ENCODE measurements around the gene ZNF213.

DNA sequence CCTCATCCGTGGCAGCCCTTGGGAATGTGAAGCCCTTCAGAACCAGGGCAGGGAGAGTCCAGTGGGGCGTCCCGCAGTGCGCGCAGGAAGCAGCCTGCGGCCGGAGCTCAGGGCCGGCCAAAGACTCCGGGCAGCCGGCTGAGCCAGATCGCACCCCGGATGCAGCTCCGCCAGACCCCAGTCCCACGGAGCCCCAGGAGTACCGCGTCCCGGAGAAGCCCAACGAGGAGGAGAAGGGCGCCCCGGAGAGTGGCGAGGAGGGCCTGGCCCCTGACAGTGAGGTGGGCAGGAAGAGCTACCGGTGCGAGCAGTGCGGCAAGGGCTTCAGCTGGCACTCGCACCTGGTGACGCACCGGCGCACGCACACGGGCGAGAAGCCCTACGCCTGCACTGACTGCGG, 15.5 kb upstream of the ZNF213 start:
- TF ChIP-seq PKNOX1 (IDR thresholded peaks at IDR 0.05) = no peak
- no peak for TF ChIP-seq ZNF384 (IDR thresholded peaks at IDR 0.05)
- no peak for TF ChIP-seq CTBP1 (IDR thresholded peaks at IDR 0.05; ENCODE audit: borderline replicate concordance)
- no peak for TF ChIP-seq LEF1 (IDR thresholded peaks at IDR 0.05; ENCODE audit: borderline replicate concordance)
- TF ChIP-seq TARDBP (IDR thresholded peaks at IDR 0.05) = no peak
- TF ChIP-seq ELF4 (IDR thresholded peaks at IDR 0.05) = no peak
- no peak for TF ChIP-seq ARNT (IDR thresholded peaks at IDR 0.05)
- TF ChIP-seq NFRKB (IDR thresholded peaks at IDR 0.05) = no peak
- no peak for TF ChIP-seq SUZ12 (IDR thresholded peaks at IDR 0.05)
- TF ChIP-seq BHLHE40 (IDR thresholded peaks at IDR 0.05; ENCODE audit: borderline replicate concordance) = no peak
- TF ChIP-seq SP1 (IDR thresholded peaks at IDR 0.05) = no peak
- TF ChIP-seq FOXM1 (IDR thresholded peaks at IDR 0.05; ENCODE audit: borderline replicate concordance) = no peak
- TF ChIP-seq FOXA1 (IDR thresholded peaks at IDR 0.05) = no peak

Data from HEK293T (cell line).